Uterus (tissue), 2 donors: ENCODE data around the gene IQCE.

Experiments used
- CTCF ChIP-seq, 4 experiments: fragments of 200-600 bp in 2 of 4; fragments of 450-650 bp in 2 of 4; sonication (generic) in 2 of 4; IDR thresholded peaks; one replicate each; pipeline ENCODE4 v1.5.1; 2016 to 2019; ENCODE audit warnings: antibody characterized with exemption in 4 of 4, mild to moderate bottlenecking in 2 of 4, moderate library complexity in 1 of 4
- POLR2A ChIP-seq, 2 donors: fragments of 450-650 bp; IDR thresholded peaks; one replicate each; pipeline ENCODE4 v1.6.1; 2016; ENCODE audit warnings: antibody characterized with exemption in 2 of 2, mild to moderate bottlenecking in 1 of 2, moderate library complexity in 1 of 2

GRCh38 chr7:2645274-2645868, 86.6 kb downstream of the IQCE start:
- TF ChIP-seq CTCF (IDR thresholded peaks at IDR 0.05) (no peak), POLR2A (IDR thresholded peaks at IDR 0.05) (no peak)
